Suppressor macrophage treated with lipopolysaccharide for 4 hours (primary cell): Measurements from ENCODE around the gene RAPH1.
A peak's percentile ranks its signal among the peaks of the same experiment; 100 is the strongest.

Experiments used
- DNase-seq: peaks from one replicate; pipeline ENCODE4 v3.0.0-alpha.2; 2020

The RAPH1 gene

DNA sequence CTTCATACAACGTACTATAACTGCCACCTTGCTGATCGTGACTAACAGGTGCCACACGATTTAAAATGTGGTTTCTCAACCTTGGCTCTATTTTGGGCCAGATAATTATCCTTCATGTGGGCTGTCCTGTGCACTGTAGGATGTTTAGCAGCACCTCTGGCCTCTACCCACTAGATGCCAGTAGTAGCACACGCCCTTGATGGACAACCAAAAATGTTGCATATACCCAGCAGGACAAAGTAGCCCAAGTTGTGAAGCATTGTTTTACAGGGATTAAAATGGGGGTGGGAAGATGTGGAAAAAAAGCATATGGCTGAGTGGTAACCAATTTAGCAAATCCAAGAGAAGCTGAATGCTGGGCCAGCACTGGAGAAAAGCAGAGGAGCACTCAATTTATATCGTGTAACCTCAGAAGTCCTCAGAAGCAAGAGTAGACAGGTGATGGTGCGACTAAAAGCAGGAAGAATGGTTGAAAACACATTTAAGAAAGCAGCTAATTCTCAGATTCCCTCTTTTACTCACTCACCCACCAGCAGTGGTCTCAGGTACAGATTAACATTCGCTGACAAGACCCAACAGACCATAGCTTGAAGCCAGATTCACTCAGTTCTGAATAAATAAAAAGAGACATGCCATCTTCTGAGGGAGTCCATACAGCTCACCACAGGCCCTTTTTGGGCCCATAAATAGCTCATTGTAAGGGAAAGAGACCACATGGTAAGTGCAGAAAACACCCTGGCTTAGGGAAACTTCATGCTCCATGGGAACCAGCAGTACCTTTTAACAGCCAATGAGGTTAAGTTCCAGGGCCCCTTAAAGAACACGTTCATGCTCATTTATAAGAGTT, 50.6 kb downstream of the RAPH1 start:
- peak; percentile 54 for DNase-seq

DNA sequence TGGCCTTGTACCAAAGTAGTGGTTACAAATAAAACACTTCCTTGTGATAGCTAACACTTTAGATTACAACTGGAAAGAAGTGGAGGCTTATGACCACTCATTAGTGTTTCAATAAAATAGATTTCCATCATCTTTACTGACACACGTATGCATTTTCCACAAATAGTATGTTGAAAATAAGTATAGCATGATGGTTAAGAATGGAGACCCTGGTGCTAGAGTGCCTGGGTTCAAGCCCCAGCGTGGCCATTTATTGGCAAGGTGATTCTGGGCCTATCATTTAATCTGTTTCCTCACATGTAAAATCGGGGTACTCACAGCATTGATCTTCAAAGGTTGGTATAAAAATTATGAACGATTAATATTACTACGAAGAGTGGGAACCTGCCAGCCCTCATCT, 54.5 kb downstream of the RAPH1 start:
- no peak for DNase-seq

DNA sequence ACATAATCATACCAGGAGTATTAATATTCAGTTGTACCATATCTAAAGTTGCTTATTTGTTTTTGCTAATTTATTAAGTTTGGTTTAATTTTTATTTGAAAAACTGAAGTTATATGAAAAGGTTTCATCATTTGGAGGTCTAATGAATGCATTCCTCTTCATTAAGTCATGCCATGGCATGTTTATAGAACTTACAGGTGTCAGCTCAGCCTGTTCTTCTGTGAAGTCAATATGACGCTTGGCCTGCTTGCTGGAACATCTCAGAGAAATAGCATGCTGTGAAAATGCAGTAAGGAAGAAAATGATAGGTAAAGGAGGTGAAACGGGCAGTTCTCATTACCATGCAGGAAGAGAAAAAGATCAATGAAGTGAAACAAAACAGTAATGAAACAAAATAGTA, 58.2 kb downstream of the RAPH1 start:
- DNase-seq = no peak

DNA sequence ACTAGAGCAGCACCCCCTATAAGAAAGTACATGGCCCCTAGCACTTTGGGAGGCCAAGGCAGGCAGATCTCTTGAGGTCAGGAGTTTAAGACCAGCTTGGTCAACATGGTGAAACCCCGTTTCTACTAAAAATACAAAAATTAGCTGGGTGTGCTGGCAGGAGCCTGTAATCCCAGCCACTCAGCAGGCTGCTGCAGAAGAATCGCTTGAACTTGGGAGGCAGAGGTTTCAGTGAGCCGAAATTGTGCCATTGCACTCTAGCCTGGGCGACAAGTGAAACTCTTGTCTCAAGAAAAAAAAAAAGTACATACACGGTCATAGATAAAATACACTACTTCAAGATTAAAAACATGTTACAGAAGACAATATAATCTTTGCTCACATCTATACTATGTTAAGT, 63.8 kb downstream of the RAPH1 start:
- DNase-seq = no peak

DNA sequence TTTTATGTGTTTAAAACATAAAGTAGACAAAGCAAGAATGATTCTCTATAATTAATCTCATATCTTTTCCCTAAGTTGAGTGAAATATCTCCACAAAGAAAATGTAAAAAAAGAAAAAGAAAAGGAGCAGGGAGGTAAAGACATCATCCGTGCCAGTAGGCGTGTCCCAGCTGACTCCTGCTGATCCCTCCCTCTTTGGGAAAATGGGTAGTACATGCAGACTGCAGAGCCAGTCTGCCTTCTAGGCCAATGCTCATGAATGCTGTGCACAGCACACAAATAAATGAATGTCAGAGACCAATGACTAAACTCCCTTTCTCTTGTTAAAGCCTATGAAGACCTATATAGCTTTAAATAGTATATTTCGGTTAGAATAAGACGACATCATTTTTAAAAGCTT, 64.7 kb downstream of the RAPH1 start:
- no peak for DNase-seq

DNA sequence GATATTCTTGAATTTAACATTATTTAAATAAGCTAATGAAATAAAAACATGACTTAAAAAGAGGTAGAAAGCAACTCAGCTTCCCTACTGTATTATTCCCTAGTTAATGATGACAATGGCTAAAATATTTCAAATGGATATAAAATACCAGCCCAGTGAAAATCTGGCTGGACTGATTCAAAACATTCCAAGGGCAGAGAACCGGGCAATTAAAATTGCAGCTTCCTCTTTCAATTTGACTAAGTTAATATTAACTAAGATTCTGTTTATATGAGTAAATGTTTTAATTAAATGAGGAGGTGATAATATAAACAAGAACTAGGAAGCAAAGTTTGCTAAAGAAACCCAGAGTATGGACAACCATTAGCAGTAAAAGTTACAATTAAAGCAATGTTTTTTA, 65.6 kb downstream of the RAPH1 start:
- peak; percentile 35 for DNase-seq

DNA sequence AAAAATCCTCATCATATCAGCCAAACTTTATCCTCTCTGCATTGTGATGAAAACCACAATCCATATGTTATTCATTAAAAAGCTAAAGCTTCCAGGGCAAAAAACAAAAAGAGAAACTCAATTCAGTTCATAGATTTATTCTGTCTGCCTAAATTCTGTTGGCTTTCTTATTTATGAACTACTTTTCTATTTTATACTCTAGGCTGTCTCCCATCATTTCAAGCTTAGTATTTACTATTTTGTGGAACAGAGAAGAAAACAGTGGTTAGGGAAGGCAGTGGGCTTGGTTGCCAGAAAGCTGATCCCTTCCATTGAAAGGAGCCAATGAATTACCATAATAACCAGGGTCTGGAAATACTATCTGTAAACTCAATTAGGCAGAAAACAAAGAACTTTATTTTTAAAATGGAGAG, 71.8 kb downstream of the RAPH1 start:
- DNase-seq = no peak

DNA sequence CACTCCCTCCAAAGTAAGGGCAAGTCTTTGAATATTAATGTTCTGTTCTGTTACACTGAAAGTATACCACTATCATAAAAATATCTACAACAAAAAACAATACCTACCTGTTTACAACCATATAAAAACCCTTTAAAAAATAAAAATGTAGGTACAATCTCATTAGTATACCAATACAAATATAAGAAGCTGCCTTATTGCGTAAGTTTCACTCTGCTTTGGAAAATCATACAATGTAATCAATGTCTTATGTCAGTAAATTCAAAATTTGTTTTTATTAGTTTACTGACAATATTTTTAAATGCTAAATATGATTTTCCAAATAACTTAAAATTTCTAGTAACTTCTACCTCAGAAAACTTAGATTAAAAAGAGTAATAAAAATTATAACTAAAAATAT, 72.8 kb downstream of the RAPH1 start:
- DNase-seq = no peak

DNA sequence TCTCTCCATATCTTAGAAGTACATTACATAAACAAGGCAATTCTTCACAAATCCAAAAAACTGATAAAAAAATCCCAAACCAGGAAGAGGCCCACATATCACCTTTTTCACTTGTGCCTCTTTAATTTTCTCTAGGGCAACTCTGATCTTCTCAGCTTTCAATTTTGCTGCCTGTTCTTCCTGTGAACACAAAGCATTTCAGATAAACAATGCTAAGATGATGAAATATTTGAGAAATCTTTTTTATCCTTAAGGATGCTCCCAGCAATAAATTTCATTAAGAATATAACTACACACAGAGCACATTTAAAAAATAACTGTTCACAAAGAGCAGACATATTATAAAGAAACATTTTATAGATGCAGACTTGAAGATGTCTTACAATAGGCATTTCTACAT, 73.4 kb downstream of the RAPH1 start:
- no peak for DNase-seq

DNA sequence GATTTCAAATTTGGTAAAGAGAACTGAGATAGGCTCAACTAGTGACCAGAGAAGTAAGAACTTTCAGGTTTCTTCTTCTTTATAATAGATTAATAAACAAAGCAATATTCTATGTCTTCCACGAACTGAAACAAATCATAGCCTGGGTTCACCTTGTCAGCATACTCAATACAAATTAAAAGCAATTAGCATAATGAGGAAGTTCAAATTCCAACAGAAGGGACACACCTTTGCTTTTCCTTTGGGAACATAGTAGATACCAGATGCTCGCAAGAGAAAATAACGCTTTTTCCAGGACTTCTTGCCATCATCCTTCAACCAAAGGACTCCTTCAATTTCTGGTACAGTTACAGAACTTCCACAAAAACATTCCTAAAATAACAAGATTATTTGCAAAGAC, 79.9 kb downstream of the RAPH1 start:
- DNase-seq = no peak

DNA sequence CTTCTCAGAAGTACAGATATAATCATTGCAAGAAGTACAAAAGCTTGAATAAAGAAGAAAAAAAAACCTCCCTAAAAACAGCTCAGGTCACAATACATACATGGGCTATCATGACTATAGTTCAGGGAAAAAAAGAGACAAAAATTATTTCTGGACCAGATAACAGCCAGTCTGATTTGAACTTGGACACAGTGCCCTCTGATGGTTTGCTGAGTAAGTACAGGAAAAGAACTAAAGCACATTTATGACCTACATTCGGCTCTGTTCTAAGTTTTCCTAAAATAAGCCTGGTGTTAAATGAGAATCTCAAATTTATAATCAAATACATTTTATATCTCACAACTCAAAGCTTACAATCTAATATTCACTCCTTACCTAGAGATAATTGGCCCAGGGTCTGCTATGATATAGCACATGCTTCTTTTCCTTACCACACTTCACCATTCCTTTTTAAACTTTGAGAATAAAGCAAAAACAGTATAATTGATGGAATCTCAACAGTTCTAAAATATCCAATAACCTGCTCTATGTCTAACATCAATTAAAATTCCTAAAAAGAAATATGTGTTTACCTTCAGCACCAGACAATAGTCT, 81.1 kb downstream of the RAPH1 start:
- peak; percentile 51 for DNase-seq

DNA sequence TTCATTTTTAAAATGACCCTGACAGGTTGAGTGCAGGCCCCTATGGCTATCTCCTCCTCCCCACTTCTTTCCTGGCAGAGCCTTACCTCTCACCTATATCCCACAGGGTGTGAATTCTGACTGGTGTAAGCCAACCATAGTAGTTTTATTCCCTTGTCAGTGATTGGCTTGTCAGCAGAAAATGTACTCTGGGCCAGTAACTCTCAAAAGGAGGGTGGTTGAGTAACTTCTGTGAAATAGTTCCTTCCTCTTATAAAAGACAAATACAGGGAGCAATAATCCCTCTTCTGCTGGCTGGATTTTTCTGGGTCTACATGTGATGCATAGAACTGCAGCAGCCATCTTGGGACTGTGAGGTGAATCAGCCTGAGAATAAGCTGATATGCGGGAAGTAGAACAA, 83.4 kb downstream of the RAPH1 start:
- peak; percentile 25 for DNase-seq

DNA sequence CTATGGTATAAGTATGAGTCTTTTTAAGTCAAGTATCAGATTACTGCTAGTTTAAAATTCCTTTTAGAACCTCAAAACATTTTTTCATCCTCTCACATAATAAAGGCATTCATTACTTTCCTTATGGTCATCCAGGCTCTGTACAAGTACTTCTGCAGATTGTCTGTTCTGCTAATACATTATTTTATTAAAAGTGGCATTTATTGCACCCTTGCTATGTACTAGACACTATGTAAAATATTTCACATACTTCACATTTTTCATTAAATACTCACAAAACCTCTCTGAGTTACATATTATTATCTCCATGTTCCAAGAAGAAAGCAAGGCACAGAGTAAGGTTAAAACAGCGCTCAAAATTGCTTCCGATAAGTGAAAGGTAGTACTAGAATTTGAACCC, 84.1 kb downstream of the RAPH1 start:
- no peak for DNase-seq

DNA sequence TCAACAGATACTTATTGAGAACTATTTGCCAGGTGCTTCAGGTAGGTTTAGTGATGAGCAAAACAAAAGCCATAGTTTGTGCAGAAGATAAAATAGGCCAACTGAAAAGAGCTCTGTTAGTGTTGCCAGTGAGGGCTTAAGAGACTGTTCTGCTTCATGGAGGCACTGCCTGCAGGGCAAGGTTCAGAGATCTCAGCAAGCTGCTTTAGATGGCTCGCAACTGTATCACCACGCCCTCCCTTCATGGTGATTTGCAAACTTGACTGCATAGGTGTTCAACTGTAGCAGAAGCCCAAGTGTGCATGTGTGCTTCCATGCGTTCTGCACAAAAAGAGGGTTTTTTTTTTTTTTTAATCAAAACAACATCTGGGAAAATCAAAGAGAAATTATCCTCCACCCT, 84.5 kb downstream of the RAPH1 start:
- DNase-seq = no peak

DNA sequence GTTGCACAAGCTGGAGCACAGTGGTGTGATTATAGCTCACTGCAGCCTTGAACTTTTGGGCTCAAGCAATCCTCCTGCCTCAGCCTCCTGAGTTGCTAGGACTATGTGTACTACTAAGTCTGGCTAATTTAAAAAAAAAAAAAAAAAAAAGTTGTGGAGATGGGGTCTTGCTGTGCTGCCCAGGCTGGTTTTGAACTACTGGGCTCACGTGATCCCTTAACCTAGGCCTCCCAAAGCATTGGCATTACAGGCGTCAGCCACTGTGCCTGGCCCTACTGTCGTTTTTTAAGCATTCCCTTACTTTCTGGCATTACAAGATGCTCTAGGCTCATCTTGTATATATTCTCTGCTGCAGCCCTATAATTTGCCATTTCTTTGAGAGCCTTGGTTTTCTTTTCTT, 88.3 kb downstream of the RAPH1 start:
- DNase-seq = no peak

DNA sequence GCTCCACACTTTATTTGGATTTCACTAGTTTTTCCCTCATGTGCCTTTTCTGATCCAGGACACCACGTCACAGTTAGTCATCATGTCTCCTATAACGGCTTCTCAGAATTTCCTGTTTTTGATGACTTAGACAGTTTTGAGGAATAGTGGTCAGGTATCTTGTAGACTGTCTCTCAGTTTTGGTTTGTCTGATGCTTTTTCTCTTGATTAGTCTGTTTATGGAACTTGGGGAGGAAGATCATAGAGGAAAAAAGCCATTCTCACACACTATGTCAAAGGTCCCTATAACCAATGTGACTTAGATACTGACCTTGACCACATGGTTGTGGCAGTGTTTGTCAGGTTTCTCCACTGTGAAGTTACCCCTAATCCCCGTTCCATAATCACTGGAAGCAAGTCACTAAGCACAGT, 89.0 kb downstream of the RAPH1 start:
- peak; percentile 64 for DNase-seq

DNA sequence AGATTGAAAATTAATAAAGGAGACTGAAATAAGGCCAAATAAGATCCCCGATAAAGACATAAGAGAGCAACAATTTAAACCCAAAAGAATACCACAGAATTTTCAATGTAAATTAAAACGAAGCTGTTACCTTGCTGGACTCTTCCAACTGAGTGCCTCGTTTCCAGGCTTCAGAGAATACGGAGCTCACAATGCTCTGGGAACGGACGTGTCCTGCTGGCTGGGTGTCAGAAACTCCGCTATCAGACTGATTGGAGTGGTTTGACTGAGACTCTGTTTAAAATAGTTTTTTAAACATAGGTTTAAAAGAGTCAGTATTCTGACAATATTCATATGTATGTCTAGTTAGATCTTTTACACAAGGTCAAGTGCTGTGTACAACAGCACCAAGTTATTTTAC, 90.4 kb downstream of the RAPH1 start:
- no peak for DNase-seq

DNA sequence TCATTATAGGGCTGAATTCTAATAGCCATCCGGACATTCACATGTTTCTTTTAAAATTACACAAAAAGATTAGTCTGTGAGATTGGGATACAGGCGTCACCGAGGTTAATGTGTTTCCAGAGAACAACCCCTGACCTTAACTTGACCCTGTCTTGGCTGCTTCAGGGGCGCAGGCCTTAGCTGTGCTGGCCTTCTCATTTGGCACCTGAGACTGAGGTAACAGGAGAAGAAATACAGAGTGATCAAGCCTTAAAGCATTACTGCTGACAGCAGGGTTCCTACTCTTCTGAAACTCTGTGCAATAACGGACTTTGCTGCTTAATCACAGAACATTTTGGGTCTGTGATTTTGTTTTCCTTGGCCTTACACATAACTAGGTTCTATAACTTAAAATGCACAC, 92.6 kb downstream of the RAPH1 start:
- DNase-seq = no peak

DNA sequence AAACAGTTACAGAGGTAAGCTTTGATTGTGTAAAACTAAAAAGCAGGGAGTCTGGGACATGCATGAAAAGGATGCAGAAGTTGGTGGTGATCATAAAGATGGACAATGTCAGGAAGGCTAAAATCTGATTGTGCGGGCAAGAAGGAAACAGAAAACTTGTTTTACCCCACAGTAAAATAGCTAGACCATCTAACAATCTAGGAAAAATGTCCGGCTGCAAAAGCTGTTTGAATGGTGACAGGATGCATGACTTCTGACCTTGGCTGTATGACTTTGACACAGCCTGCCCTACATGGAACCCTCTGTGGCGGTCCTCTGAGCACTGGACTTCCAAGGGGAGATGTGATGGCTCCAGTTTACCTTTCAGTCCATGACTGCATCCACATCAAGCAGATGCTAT, 93.6 kb downstream of the RAPH1 start:
- no peak for DNase-seq

DNA sequence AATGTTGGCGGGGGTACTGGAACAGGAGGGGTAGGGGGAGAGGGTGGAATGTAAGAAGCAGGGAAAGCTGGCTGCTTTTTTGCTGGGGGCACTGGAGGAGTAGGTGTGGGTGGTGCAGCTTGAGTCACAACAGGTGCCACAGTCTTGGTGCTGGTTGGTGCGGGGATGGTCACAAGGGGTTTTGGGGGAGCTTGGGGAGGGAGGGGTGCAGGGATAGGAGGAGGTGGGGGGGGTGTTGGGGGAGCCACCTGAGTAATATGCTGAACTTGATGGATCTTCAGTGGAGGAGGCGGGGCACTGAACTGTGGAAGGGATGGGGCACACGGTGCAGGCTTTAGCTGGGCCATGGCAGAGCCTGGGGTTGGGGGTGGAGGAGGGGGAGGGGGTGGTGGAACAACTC, 94.4 kb downstream of the RAPH1 start:
- DNase-seq = no peak

DNA sequence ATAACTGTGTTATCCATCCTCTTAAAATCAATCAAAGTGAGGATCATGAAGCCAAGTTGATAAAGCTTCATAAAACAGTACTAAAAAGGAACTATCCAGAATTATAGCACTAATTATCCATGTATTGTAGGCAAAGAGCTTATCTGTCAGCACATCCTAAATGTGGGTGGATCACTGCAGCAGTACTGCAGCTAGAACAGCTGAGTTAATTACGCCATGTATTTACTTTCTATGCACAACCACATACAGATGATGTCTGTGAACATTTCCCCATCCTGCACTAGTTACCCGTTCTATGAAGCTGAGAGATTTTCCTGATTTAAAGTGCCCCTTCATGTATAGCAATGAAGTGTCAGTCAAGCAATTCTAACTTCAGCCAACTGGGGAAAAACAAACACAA, 96.6 kb downstream of the RAPH1 start:
- no peak for DNase-seq

DNA sequence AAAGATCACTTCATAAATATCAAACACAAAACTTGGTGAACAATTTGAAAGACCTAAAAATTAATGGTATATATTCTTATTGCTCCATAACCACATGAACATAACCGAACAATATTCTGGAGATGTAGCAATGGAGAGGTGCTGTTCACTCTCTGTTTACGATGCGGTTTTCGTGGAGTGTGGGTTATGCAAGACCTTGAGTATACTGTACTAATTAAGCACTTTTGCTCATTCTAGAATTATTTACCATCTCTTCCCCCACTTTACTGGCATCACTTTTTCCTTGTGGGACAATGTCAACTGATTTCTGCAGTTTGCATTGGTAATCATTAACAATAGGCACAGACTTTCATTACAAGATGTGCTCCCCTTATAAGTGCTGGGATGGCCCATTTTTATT, 97.6 kb downstream of the RAPH1 start:
- no peak for DNase-seq

DNA sequence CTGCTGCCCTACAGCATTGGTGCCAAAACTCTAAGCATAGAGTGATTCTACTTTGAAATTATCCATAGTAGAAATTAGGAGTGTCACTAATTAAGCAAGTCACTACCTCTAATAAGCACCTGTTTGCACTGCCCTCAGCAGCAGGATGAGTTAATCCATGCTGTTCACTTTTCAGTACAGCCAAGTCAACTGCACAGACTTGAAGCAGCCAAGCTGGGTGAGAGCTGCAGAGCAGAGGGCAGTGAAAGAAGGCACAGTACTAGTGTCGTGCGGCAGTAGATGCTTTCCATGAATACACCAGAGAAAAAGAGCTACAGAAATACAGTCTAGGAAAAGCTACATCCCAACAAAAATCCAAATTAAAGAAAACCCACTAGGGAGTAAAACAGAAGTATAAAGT, 98.6 kb downstream of the RAPH1 start:
- no peak for DNase-seq

DNA sequence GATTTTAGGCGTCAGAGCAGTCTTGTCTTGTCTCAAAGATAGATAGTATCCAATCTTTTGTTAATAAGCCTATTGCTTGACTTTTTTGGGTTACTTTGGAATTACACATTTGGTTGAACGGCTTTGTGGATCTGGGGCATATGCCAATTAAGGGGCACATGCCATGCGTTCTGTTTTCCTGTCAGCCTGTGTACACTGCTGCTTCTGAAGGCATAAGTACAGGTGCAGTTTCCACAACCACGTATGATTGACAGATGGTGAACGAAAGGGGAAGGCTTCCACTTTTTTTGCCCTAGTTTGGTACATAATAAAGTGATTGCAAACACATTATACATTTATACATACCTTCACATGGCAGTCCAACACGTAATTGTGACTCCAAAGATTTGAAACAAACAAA, 102.3 kb downstream of the RAPH1 start:
- DNase-seq = no peak
